LNCaP clone FGC (cell line): Measurements from ENCODE around the gene EIF1B.

Experiments
- DNase-seq: peaks from one replicate; pipeline ENCODE4 v3.0.0-alpha.2; 2011; ENCODE audit warnings: low read depth
- H3K4me3 ChIP-seq: 2 replicates; pipeline ENCODE4 v1.5.1; 2011; ENCODE audit warnings: mild to moderate bottlenecking, low read depth, low read length, control low read depth
- CTCF ChIP-seq: IDR thresholded peaks from 2 replicates; pipeline ENCODE4 v1.5.1; 2012; ENCODE audit warnings: mild to moderate bottlenecking; ENCODE audit not compliant: control insufficient read depth, insufficient read depth; ENCODE audit errors: extremely low read depth

EIF1B gene

DNA sequence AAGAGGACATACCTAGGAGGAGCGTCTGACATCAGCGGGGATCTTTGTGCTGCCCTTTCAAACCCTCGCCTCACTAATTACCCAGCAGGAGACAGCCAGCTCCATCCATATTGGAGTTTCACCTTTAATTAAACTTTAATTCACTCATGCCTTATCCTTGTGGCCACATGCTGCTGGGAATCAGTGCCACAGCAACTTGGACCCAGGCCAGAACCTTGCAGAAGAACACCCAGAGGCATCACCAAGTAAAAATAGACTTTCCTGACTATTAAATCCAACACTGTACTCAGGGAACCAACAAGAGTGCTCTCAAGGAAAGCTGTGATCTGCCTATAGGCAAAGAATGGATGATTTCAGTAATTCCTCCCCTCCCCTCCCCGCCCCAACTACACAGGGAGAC is 23.9 kb downstream of the EIF1B start:
- no peak overlapping the region for H3K4me3 ChIP-seq
- DNase-seq = no peak
- no peak for TF ChIP-seq CTCF

- no peak overlapping the region for H3K4me3 ChIP-seq
- no peak for DNase-seq
- TF ChIP-seq CTCF = no peak
Observed at GRCh38 chr3:40333852-40334251, 24.3 kb downstream of the EIF1B start.

GRCh38 chr3:40336101-40336500 is 26.6 kb downstream of the EIF1B start:
- no peak for TF ChIP-seq CTCF
- H3K4me3 ChIP-seq = no peak overlapping the region
- no peak for DNase-seq

DNA sequence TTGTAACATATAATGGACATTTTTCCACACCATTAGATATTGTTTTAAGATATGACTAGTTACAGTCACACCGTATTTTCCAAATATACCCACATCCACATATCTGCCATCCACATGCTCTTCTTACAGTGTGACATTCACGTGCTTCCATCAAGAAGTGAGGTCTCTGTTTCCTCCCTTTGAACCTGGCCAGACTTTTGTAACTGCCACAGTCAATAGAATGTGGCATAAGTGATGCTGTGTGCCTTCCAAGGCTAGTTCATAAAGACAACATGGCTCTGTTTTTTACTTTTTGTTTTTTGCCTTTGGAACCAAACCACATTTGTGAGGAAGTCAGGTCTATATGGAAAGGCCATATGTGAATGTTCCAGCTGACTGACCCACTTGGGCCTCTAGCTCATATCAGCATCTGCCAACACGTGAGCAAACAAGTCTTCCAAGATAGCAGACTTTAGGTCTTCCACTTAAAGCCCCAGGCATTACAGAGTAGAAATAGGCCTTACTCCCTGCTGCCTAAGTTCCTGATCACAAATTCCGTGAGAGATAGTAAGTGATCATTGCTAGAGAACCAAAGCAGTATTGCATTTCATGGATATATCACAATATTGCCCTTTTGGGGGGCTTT is 27.1 kb downstream of the EIF1B start:
- no peak overlapping the region for H3K4me3 ChIP-seq
- no peak for DNase-seq
- no peak for TF ChIP-seq CTCF

DNA sequence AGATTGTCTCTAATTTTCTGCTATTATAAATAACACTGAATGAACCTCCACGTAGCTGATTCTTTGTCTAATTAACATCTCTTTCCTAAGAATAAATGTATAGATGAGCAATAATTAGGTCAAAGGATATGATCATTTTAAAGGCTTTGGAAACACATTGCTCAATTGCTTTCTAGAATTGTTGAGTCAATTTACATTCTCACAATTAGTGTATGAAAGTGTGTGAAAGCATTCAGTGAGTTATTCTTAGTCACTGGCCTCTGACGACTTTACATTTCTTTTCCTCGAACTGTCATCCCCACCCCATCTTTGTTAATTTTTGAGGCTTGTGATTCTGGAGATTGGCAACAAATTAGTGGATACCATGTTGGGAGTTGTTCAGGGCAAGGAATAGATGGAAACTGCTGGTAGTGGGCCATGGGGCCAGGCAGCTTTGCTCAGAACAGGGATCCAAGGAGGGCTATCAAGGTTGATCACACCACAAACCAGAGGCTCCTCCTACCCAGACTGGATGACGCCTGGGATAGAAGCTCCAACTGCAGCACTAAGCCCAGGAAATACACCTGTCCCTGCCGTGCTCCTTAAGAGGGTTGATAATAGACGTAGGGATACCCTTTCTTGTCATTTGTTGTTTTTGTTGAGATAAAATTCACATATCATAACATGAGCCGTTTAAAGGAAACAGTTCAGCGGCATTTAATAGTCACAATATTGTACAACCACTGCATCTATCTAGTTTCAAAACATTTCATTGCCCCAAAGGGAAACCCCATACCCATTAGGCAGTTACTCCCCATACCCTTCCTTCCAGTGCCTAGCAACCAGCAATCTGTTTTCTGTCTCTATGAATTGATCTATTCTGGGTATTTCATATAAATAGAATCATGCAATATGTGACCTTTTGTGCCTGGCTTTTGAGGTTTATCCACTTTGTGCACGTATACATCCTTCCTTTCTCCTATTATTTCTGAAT is 27.9 kb downstream of the EIF1B start:
- H3K4me3 ChIP-seq = no peak overlapping the region
- TF ChIP-seq CTCF = no peak
- DNase-seq = no peak

DNA sequence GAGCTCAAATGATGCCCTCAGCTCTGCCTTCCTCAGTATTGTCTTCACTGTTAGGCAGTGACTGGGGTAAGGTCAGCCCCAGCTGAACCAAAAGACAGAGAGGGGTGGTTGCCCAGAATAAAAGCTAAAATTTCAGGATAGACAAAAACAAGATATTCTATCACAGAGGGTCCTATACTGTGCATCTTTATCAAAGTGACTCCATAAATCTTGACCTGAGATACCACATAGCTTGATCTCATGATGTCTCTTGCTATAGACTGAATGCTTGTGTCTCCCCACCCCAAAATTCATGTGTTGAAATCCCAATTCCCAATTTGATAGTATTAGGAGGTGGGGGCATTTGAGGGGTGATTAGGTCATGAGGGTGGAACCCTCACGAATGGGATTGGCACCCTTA is 30.4 kb downstream of the EIF1B start:
- TF ChIP-seq CTCF = no peak
- no peak overlapping the region for H3K4me3 ChIP-seq
- DNase-seq = no peak
